PC-3 (cell line): ENCODE results near the gene C1QTNF12. TPM values are rescaled to one million over a fixed set of nuclear protein-coding genes. Genes with fewer than 3 reads are reported as not detected.

Experiments
- ATAC-seq: fragments of 200-7000 bp; cut with Tn5 transposase; 2 replicates; pipeline ENCODE4 v1.9.1; 2020; ENCODE audit warnings: mild to moderate bottlenecking, moderate library complexity
- BruUV-seq: library from RNA; stranded (reverse); fragments of 400-500 nt; replicated peaks from 2 replicates; lab custom pipeline; 2021; lab: Mats Ljungman, UMichigan
- CTCF ChIA-PET: fragments of 300-600 bp; sonication (Branson Sonifier 250); formaldehyde crosslinking; loops from one replicate; lab custom pipeline; 2022; ENCODE audit warnings: antibody characterized with exemption; lab: Charles Lee
- POLR2A ChIA-PET: fragments of 300-600 bp; sonication (Branson Sonifier 250); formaldehyde crosslinking; loops from one replicate; lab custom pipeline; 2022; ENCODE audit warnings: antibody characterized with exemption; ENCODE audit not compliant: unreplicated experiment; lab: Charles Lee
- DNase-seq: peaks from one replicate; pipeline ENCODE4 v3.0.0-alpha.2; 2015
- H2AFZ ChIP-seq: fragments of 300-600 bp; sonication (generic); 2 replicates; pipeline ENCODE4 v1.6.0; 2016; ENCODE audit warnings: antibody characterized with exemption, low read length
- H3F3A ChIP-seq: fragments of 300-600 bp; sonication (generic); one replicate; pipeline ENCODE4 v1.6.0; 2017; ENCODE audit warnings: antibody characterized with exemption, low read length, control low read depth, mild to moderate bottlenecking; ENCODE audit not compliant: unreplicated experiment
- H3K27ac ChIP-seq: fragments of 300-600 bp; sonication (generic); 2 replicates; pipeline ENCODE4 v1.5.1; 2016; ENCODE audit warnings: mild to moderate bottlenecking, low read length
- H3K27me3 ChIP-seq: fragments of 300-600 bp; sonication (generic); 2 replicates; pipeline ENCODE4 v1.6.1; 2016; ENCODE audit warnings: low read length, mixed read lengths
- H3K36me3 ChIP-seq: fragments of 300-600 bp; sonication (generic); 2 replicates; pipeline ENCODE4 v1.6.1; 2016; ENCODE audit warnings: low read depth, mixed run types, low read length, mixed read lengths
- H3K4me1 ChIP-seq: fragments of 300-600 bp; sonication (generic); 2 replicates; pipeline ENCODE4 v1.5.1; 2016; ENCODE audit warnings: low read length; ENCODE audit not compliant: insufficient read depth
- H3K4me2 ChIP-seq: fragments of 300-600 bp; sonication (generic); 2 replicates; pipeline ENCODE4 v1.6.0; 2016; ENCODE audit warnings: low read length
- H3K4me3 ChIP-seq: fragments of 300-600 bp; sonication (generic); 2 replicates; pipeline ENCODE4 v1.5.1; 2016; ENCODE audit warnings: mild to moderate bottlenecking, low read length, mixed read lengths
- H3K79me2 ChIP-seq: fragments of 300-600 bp; sonication (generic); 2 replicates; pipeline ENCODE4 v1.6.1; 2017; ENCODE audit warnings: low read length, mixed read lengths
- H3K9ac ChIP-seq: fragments of 300-600 bp; sonication (generic); 2 replicates; pipeline ENCODE4 v1.6.0; 2016; ENCODE audit warnings: mild to moderate bottlenecking, low read length
- H3K9me2 ChIP-seq: fragments of 300-600 bp; sonication (generic); replicated peaks from 2 replicates; pipeline ENCODE4 v1.6.1; 2016; ENCODE audit warnings: mixed run types, low read length, mixed read lengths
- H3K9me3 ChIP-seq: fragments of 300-600 bp; sonication (generic); 2 replicates; pipeline ENCODE4 v1.6.1; 2016; ENCODE audit warnings: low read length, mixed read lengths
- H4K20me1 ChIP-seq: fragments of 300-600 bp; sonication (generic); 2 replicates; pipeline ENCODE4 v1.6.1; 2016; ENCODE audit warnings: low read length, mixed read lengths
- EZH2 ChIP-seq: fragments of 300-600 bp; sonication (generic); IDR thresholded peaks from one replicate; pipeline ENCODE4 v1.6.1; 2017; ENCODE audit warnings: antibody characterized with exemption, mild to moderate bottlenecking, low read length; ENCODE audit not compliant: unreplicated experiment
- EZH2phosphoT487 ChIP-seq: fragments of 300-600 bp; sonication (generic); IDR thresholded peaks from 2 replicates; pipeline ENCODE4 v1.6.1; 2018; ENCODE audit warnings: mild to moderate bottlenecking, antibody characterized with exemption, low read length, borderline replicate concordance
- intact Hi-C: fragments of 100-400 bp; cut with micrococcal nuclease; formaldehyde crosslinking; loops from 2 replicates; pipeline ENCODE4 v1.9.0; 2023
- total RNA-seq: library from RNA; depleted of rRNA; stranded (reverse); fragments of >200 nt; gene quantifications from 2 replicates; pipeline ENCODE4 v1.2.3, GENCODE V29; 2014
- TF ChIP-seq, protein P1 (sequence below): fragments of 300-600 bp; sonication (generic); conservative IDR thresholded peaks from 2 replicates; pipeline ENCODE4 v1.5.1; 2017; ENCODE audit warnings: antibody characterized with exemption, low read depth, mild to moderate bottlenecking, low read length

The C1QTNF12 gene
- total RNA-seq, 1 experiment from 2014 or later, result 3.9 TPM

DNA sequence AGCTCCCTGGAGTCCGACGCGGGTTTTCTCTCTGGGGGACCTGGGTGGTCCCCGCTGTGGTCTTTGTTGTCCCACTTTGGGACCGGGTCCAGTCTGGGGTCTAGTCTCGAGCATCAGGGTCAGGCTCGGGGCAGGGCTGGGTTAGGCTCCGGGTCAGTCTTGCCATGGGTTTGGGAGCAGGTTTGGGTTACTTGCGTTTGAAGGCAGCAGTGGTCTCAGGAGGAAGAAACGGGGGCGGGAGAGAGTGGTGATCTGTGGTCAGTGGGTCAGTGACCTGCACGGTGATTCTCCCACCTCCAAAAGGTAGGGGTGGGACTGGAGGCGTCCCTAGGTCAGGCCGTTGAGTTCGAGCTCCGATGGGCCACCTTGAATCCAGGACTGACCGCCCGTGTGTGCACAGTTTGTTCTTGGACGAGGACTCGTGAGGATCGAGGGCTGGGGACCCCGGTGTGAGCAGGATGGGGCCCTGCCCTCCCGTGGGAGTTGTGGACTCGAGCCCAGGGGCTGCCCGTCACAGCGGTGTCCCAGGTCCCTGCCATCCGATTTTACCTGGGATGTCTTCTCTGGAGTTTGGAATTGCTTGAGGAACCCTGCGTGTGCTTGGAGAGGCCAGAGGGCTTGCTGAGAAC, 12.2 kb downstream of the C1QTNF12 start:
- H4K20me1 ChIP-seq, result peaks cover 9% of the 10 kb centered on the region
- H3K4me2 ChIP-seq, result peak overlapping the region; percentile 78
- H3K36me3 ChIP-seq, result peaks cover 5% of the 10 kb centered on the region; the same call in 1 of the 2 replicates
- no peak overlapping the region for H3K27ac ChIP-seq
- no peaks in the 10 kb centered on the region for H3K27me3 ChIP-seq
- H3K4me3 ChIP-seq, result peak overlapping the region; percentile 65
- peak overlapping the region; percentile 52; the same call in 1 of the 2 replicates for H3K9ac ChIP-seq
- H3K9me2 ChIP-seq, result no peaks in the 10 kb centered on the region
- intact Hi-C loops, result no loop called here
- no peaks in the 10 kb centered on the region for H3F3A ChIP-seq
- CTCF ChIA-PET, result no interaction called here
- no peak overlapping the region for H2AFZ ChIP-seq
- H3K79me2 ChIP-seq, result peaks cover 59% of the 10 kb centered on the region
- no peak for TF ChIP-seq EZH2
- no peak for TF ChIP-seq EZH2phosphoT487
- TF ChIP-seq, protein P1, sequence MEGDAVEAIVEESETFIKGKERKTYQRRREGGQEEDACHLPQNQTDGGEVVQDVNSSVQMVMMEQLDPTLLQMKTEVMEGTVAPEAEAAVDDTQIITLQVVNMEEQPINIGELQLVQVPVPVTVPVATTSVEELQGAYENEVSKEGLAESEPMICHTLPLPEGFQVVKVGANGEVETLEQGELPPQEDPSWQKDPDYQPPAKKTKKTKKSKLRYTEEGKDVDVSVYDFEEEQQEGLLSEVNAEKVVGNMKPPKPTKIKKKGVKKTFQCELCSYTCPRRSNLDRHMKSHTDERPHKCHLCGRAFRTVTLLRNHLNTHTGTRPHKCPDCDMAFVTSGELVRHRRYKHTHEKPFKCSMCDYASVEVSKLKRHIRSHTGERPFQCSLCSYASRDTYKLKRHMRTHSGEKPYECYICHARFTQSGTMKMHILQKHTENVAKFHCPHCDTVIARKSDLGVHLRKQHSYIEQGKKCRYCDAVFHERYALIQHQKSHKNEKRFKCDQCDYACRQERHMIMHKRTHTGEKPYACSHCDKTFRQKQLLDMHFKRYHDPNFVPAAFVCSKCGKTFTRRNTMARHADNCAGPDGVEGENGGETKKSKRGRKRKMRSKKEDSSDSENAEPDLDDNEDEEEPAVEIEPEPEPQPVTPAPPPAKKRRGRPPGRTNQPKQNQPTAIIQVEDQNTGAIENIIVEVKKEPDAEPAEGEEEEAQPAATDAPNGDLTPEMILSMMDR, result no peak
- no peaks in the 10 kb centered on the region for H3K9me3 ChIP-seq
- no TSS peak for BruUV-seq
- DNase-seq, result no peak
- ATAC-seq, result no peak
- H3K4me1 ChIP-seq, result peaks cover 63% of the 10 kb centered on the region
- POLR2A ChIA-PET, result no interaction called here

DNA sequence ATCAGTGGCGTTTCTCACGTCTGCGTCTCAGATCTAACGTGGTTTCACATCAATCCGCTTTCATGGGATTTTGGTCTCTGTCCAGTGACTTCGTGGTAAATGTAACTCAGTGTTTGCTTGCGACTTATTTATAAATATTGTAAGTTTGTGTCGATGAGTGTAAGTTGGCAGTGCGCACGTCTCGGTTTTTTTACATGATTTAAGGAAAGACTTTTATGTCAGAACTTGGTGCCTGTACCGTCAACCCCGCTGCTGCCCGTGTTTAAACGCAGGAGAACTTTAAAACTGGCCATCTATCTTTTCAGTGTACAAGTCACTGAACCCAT, 13.0 kb downstream of the C1QTNF12 start:
- ATAC-seq (no peak), DNase-seq (peak; percentile 23)
- TF ChIP-seq EZH2 (no peak), EZH2phosphoT487 (no peak)
- TF ChIP-seq, protein P1, result no peak
- no peak overlapping the region for H2AFZ ChIP-seq
- H3K4me2 ChIP-seq, result peak overlapping the region; percentile 78
- H3K4me1 ChIP-seq, result peaks cover 55% of the 10 kb centered on the region
- peak overlapping the region; percentile 2; the same call in 1 of the 2 replicates for H3K27ac ChIP-seq
- no TSS peak for BruUV-seq
- no peaks in the 10 kb centered on the region for H3K9me3 ChIP-seq
- peaks cover 66% of the 10 kb centered on the region for H3K79me2 ChIP-seq
- H4K20me1 ChIP-seq, result peaks cover 15% of the 10 kb centered on the region
- no peaks in the 10 kb centered on the region for H3K9me2 ChIP-seq
- CTCF ChIA-PET, result no interaction called here
- POLR2A ChIA-PET, result no interaction called here
- H3K27me3 ChIP-seq, result no peaks in the 10 kb centered on the region
- peaks cover 6% of the 10 kb centered on the region for H3K36me3 ChIP-seq
- intact Hi-C loops, result no loop called here
- no peaks in the 10 kb centered on the region for H3F3A ChIP-seq
- peak overlapping the region; percentile 65 for H3K4me3 ChIP-seq
- peak overlapping the region; percentile 52 for H3K9ac ChIP-seq
